GM18907 (cell line): Measurements from ENCODE around the gene RBM20.
"Not testable (repeated sequence)": the region's sequence is repeated elsewhere in the genome, so short reads cannot be mapped to it uniquely, and the experiment has no call there.

Source experiments
- ATAC-seq: cut with Tn5 transposase; IDR thresholded peaks from one replicate; pipeline ENCODE4 v1.9.1; 2021; ENCODE audit warnings: mild to moderate bottlenecking, moderate library complexity; ENCODE audit not compliant: unreplicated experiment

RBM20 gene

DNA sequence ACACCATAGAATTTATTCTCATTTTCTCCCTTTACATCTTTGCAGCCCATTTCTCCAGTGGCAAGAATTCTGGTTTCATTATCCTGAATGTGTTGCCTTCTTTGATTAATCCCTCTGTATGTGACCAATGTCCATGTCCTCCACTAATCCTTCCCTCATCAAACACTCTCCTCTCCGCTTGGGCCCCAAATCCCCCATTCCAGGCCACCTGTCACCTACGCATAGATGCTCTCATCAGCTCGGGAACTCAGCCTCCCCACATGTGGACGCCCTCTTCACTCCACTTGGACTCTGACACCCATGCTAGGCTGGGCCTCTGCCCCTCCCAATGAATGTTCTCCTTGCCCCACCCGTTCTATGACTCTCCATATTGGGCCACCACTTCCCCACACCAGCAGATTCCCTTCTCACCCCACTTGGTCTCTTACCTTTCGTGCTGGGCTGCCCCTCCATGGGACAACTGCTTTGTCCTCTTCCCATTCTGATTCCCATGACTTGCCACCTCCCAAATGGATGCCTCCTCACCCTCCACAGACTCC is 18.7 kb upstream of the RBM20 start:
- ATAC-seq, result no peak

DNA sequence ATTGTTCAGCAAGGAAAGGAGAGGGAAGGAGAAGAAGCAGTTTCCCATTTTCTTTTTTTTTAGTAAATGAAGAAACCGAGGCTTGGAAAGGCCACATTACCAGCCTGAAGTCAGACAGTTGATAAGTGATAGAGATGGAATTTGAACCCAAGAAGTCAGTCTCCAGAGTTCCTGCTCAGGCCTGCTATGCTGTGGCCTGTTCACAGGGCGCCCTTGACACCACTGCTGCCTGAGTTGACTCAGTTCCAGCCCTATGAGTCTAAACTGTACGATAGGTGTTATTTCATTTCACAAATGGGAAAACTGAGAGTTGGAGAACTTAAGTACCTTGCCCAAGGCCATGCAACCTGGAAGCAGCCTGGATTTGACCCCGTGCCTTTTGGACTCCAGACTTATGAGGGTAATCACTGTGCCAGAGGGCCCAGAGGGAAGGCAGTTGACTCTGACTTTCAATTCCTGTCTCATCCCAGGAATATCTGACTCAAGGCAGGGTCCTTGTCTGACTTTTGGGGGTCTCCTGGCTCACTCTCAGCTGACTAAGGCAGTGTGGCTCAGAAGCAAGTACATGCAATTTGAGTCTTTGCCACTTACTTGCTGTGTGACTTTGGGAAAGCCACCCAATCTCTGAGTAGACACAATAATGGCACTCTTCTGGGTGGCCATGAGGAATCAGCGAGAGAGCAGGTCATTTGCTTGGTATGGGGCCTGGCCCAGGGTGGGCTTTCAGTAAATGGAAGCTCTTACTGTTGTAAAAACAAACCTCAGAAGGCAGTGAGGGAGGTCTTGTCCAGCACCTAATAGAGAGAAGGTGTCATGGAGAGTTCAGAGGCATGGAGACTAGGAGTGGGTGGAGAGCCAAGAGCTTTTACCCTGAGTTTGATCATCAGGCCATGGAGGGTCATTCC is 17.9 kb upstream of the RBM20 start:
- ATAC-seq, result no peak

DNA sequence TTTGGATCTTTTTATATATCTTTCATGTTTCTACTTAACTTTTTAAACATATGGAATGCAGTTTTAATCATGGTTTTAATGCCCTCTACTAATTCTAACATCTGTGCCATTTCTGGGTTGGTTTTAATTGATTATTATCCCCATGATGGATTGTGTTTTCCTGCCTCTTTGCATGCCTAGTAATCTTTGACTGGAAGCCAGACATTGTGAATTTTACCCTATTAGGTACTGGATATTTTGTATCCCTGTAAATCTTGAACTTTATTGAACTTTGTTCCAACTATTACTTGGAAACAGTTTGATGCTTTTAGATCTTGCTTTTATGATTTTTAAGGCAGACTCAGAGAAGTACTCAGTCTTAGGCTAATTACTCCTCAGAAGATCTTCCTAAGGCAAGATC is 16.0 kb upstream of the RBM20 start:
- ATAC-seq, result no peak

DNA sequence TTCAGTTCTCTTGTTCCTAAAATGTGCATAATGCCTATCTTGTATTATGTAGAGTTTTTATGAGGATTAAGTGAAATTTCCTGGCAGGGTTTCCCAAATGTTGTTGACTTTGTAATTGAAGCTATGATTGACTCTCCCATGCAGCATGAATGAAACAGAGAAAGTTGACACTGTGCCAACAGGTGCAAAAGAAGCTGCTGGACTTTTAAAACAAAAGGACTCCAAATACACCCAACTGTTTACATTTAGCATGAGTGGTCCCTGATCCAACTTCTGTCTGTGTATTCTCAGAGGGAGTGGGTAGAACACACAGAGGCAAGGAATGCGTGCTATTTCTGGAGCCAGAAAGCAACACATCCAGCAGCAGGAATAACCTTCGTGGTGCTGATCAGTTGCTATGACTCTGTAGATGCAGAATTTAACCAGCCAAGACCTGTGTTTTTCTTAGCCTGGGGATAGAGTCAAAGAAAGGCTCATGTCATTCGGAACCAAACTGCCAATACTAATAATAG is 14.4 kb upstream of the RBM20 start:
- ATAC-seq, result no peak

DNA sequence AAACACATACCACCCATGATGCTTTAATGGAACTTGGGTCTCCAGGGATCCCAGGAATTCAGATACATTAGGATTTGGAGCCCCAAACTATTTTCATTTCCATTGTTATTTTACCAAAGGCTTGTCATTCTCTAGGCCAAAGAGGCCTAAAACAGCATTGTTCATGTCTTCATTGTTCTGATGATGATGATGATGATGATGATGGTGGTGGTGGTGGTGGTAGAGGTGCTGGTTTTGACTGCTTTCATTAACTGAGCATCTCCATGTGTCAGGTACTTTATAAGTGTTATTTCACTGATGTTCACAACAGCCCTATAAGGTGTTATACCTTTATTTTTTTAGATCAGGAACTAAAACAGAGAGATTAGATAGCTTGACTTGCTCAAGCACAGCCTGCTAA is 12.2 kb upstream of the RBM20 start:
- no peak for ATAC-seq

DNA sequence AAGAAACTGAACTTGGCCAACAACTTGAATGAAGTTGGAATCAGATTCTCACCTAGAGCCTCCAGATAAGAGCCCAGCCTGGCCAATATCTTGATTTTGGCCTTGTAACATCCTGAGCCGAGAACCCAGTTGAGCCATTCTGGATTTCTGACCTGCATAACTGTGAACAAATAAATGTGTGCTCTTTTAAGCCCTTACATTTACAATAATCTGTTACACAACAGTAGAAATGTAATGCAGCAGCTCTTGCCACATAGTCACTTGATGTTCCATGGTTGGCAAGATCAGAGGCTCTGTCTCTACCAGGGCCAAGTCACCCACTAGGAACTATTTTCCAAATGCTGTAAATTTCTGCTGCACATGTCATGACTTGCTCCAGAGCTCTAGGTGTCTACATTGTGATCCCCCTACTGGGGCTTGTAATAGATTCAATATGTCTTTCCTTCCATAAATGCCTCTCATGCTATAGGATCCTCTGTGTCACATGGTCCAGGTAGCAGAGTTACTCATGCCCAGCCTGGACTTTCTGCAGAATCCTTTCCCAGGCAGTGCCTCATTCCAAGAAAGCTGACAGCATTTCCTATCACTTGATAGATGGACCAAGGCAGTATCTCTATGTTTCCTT is 11.4 kb upstream of the RBM20 start:
- no peak for ATAC-seq

DNA sequence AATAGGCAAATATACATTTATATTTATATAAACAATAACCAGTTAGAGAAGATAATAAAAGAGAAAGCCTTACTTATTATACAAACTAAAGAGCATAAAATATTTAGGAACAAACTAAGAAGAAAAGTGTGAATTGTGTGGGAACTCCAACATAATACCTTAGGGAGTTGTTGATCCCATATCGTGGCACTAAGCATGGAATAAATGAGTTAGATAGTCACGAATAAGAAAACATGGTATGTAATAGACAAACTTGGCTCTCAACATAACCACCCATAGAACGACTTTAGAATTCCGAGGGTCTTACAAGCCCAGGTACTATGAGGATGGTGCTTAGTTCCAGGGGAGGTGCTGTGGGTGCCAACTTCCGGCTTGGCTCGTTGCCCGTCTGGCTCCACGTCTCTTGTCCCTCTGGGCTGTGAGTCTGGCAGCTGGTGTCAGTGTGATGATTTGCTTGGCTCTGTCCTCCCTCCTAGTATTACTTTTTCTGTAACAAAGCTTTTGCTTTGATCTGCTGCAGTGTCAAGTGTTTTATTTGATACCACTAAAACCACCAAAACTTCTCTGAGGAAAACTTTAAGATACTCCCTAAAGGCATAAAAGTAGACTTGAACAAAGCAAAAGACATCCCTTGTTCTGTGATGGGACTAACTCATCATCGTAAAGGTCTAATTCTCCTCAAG is 9.5 kb upstream of the RBM20 start:
- no peak for ATAC-seq

DNA sequence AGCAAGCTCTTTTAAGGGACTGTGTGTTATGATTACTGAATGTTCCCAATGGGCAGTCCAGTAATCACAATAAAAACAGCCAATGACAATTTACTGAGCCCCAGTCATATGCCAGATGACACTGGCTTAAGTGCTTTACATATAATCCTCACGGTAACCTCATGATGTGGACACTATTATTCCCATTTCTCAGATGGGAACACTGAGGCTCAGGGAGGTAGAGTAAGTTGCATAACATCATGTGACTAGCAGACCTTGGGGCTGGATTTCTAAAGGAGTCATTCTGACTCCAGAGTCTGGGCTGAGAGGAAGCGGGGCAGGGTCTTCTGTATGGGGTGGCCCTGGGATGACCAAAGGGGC is 7.6 kb upstream of the RBM20 start:
- no peak for ATAC-seq

DNA sequence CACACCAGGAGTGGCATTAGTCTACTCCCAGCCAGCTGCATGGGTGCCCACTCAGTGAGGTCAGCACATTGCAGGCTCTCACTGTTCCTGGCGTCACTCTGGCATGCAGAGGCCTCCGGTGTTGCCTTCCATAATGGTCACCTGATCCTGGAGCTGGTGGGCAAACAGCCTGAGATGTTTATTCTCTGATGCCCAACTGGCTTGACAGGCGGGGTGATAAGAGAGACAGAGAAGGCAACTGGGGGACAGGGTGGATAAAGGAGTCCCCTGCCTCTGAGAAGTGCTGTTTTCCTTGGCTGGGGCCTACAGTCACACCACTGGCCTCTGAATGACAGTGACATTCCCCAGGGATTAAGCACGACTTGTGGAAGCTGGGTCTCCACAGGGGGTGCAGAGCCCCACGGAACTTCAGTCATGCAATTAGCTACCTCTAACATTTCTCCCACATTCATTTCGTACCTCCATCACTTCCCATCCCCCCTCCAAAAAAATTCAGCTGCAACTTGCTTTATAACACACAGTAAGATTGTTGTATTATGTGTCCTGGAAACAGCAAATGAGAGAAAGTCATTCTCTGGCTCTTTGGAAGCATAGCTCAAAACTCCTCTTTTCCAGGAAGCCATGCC is 7.1 kb upstream of the RBM20 start:
- ATAC-seq, result no peak

DNA sequence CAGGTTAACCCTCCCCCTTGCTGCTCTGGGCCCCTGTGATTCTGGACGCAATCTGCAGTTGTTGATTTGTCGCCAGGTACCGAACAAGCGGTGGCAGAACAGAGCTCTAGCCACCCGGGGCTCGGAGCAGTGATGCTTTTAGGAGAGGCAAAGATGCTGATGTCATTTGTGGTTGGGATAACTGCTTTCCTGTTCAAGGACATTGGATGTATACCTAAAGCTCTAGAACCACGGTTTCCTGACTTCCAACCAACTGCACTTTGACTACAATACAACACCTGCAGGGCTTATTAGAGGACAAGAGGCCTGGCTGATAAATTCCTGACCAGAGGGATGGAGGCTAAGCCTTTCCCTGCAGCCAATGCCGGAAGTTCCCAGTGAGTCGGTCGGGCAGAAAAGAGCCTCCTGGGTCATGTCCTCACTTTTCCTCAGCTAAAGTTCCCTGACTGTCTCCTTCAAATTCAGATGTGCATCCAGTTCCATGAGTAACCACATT is 6.5 kb upstream of the RBM20 start:
- ATAC-seq, result no peak

DNA sequence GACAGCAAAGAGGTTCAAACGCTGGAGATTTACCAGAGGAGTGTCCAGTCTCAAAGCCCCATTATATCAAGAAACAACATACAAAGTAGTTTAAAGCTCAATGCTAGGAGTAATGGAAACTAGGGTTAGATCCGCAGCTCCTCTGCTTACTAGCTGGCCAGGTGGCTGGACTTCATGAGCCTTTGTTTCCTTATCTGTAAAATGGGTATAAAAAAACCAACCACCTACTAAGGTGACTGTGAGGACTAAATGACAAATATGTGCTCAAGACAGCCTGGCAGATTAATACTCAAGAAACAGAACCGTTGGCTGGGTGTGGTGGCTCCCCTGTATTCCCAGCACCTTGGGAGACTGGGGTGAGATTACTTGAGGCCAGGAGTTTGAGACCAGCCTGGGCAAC is 5.8 kb upstream of the RBM20 start:
- no peak for ATAC-seq

DNA sequence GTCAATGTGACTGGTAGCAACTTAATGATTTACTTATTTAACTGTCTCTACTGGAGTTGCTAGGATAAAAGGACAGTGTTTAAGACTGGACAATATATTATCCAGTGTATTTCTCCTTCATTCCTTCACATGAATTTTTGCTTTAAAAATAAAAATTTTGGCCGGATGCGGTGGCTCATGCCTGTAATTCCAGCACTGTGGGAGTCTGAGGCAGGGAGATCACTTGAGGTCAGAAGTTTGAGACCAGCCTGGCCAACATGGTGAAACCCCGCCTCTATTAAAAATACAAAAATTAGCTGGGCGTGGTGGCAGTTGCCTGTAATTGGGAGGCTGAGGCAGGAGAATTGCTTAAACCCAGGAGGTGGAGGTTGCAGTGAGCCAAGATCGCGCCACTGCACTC is 5.1 kb upstream of the RBM20 start:
- not testable (repeated sequence) for ATAC-seq

DNA sequence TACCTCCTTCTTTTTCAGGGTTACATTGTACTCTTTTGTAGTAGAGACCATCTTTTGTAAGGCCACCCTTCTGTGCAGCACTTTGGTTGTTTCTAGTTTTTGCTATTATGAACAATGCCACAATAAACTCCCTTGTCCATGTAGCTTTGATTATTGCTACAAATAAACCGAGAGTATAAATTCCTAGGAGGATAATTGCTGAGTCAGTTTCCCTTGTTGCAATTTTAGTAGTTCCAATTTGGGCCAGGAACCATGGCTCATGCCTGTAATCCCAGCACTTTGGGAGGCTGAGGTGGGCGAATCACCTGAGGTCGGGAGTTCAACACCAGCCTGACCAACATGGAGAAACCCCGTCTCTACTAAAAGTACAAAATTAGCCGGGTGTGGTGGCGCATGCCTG is 4.3 kb upstream of the RBM20 start:
- ATAC-seq, result not testable (repeated sequence)

DNA sequence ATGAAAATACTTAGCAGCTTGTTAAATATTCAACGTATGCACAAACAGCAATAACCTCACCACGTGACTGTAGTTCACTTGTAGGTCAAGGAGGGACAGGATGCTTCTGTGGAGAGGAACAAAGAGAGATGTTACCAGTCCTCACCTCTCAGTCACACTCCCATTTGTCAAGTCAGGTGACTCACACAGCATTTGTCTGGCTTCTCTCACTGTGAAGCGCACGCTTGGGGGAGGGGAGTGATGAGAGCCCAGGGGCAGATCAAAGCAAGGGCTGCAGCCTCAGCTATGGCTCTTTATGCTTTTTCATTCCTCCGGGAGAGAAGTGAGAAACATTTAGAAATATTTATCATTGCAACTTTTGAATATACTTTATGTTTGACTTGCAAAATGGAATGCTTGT is 2.9 kb upstream of the RBM20 start:
- peak; percentile 69 for ATAC-seq

DNA sequence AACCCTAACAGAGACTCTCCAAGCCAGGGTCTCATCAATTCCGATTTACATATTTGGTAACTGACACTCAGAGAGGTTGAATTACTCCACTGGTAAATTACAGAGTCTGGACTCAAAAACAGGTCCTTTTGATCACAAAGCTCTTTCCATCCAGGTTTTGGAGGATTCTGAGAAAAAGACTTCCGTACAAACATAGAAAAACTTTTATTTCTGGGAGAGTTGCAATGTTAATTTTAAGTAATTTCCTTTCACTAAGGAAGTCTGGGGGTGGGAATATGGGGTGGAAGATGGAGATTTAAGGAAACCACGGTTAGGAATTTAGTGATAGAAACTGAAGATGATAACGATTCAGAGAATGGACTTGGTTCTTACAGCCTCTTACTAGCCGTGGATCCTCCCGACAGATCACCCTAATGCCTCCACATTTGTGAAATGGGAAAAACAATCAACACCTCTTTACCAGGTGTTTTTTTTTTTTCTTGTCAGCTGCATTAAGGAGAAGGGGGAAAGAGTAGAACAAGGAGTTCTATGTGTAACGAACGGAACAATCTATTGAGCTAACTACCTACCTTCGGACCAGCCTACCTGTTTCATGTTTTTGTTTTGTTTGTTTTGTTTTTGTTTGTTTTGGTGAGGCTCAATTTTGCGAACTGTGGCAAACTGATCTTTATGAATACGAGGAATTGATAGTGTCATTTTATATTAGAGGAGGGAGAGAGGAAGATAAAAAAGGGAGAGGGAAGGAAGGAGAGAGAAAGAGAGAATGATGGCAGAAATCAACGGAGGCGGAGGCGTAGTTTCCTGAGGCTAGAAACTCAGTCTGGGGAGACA is 1.7 kb upstream of the RBM20 start:
- ATAC-seq, result no peak

DNA sequence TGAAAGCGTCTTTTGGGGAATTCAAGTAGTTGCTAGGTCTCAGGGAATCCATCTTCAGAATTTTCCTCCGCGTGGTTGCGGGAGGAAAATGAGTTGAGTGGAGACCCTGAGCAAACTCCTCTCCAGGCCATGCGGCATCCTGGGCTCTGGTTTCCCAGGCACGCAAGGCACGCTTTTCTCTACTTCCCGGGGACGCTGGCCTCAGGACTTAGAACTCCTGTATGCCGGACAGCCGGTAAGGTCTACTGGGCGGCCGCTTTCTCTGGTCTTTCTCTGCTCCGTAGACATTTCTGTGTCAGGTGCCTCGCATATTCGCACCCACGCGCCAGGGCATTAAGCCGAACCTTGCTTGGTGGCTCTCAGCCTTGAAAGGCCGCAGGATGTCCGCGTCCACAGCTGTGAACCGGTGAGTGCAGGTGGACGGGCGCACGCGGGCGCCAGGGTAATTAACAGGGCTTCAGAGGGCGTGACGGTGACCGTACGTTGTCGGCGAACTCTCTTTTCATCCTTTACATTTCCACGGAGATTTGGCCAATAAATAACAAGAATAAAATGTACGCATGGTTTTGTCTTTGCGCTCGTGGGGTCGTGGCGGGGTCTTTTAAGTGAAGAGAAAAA is 992 bp upstream of the RBM20 start:
- ATAC-seq, result no peak

DNA sequence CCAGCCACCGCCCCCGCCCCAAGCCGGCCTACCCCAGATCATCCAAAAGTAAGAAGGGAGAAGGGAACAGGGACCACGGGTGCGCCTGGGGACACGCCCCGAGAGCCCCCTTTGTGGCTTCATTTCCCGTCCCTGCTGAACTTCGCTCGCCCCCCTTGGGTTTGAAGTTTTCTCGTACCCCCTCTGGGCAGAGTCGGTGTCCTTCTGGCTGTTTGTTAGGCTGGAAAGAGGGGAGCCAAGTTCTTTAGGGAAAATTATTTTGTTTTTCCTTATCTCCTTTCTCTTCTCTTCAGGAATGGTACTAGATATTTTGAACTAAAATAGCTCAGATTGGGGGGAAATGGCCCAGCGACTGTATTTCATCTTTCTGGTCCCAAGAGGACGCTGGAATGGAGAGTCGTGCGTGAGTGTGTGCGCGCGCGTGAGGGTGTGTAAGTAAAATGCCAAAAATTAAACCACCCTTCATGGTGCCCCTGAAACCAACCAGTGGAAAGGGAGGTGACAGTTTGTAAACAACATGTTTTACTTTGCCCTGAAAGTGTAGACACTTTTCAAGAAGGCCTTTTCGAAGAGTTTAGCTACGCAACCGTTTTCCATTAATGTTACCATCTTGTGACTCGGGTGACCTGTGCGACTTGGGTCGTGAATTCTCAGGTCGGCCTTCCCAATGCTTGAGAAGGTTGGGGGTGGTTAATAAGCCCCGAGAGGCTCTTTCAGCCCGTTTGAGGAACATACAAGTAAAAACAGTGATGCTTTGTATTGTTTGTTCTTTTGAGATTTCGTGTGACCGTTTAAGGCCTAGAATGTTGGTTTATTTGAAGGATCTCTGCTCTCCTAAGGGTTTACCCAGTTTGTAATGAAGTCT is 694 bp downstream of the RBM20 start:
- ATAC-seq, result no peak

DNA sequence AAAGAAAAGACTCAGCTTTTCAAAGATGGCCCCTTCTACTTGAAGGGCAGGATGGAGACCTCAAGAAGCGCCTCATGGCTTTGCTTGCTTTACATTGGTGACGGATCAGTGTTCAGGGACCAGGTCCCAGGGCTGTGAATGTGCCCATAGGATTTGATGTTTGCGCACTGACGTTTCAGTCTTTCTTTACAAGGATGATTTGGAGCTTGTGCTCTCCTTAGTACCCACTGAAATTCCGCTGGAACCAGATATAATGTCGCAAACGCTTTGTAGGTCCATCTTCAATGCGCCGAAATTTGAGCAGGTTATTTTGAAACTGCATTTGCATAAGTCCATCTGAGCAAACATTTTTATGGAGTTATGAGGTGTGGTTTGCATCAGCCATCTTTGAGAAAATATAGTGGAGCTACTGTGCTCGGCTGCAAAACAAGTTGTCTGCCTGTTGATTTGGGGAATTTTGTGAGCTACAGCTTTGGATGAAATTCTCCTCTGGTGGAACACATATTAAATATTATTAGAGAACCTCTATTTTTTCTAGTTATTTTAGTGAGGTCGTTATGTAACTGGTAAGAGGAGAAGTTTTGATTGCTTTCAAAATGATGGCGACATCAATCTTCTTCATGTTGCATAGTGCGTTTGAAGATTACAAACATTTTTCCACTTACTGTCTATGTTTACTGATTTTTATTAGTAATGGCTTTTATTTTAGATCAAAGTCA is 2.4 kb downstream of the RBM20 start:
- ATAC-seq, result no peak
